Endothelial cell of umbilical vein (primary cell): ENCODE results near the gene ZNF3. TPM values are rescaled to one million over a fixed set of nuclear protein-coding genes. Genes with fewer than 3 reads are reported as not detected.

Experiments used
- BruUV-seq: library from RNA; stranded (reverse); fragments of 400-500 nt; replicated peaks from 2 replicates; lab custom pipeline; 2021; lab: Mats Ljungman, UMichigan
- CTCF ChIA-PET: fragments of 300-600, 350-600 bp; sonication (Branson Sonifier 250); formaldehyde crosslinking; loops from one replicate; lab custom pipeline; 2021; ENCODE audit warnings: antibody characterized with exemption, inconsistent platforms; lab: Charles Lee
- POLR2A ChIA-PET: fragments of 300-600, 350-600 bp; sonication (Branson Sonifier 250); formaldehyde crosslinking; loops from one replicate; lab custom pipeline; 2021; ENCODE audit warnings: antibody characterized with exemption, inconsistent platforms; lab: Charles Lee
- DNase-seq: peaks from one replicate; pipeline ENCODE4 v3.0.0-alpha.2; 2011; ENCODE audit warnings: low read depth, low spot score
- FAIRE-seq: peaks from 2 replicates; lab custom pipeline; 2011; peaks lifted over from hg19 to GRCh38; lab: Jason Lieb, UNC
- H2AFZ ChIP-seq: 2 replicates; pipeline ENCODE4 v1.6.0; 2012; ENCODE audit warnings: low read depth, low read length, control low read depth, inconsistent platforms
- H3K27ac ChIP-seq: 2 replicates; pipeline ENCODE4 v1.5.1; 2011; ENCODE audit warnings: low read depth, mild to moderate bottlenecking, control low read depth, low read length, moderate library complexity; ENCODE audit not compliant: insufficient read depth
- H3K27me3 ChIP-seq, 2 experiments: 2 replicates each; pipeline versions ENCODE4 v1.6.0 to v1.6.1; 2011; ENCODE audit warnings: low read length in 2 of 2, mixed read lengths in 1 of 2; ENCODE audit not compliant: control insufficient read depth in 2 of 2, insufficient read depth in 2 of 2
- H3K36me3 ChIP-seq, 2 experiments: 2 replicates in 1 of 2; 3 replicates in 1 of 2; pipeline ENCODE4 v1.5.1; 2011; ENCODE audit warnings: low read length in 2 of 2, mild to moderate bottlenecking in 1 of 2, moderate library complexity in 1 of 2; ENCODE audit not compliant: control insufficient read depth in 2 of 2, insufficient read depth in 2 of 2; ENCODE audit errors: extremely low read depth in 1 of 2
- H3K4me1 ChIP-seq: 3 replicates; pipeline ENCODE4 v1.5.1; 2011; ENCODE audit warnings: mild to moderate bottlenecking, low read length; ENCODE audit not compliant: control insufficient read depth, insufficient read depth; ENCODE audit errors: extremely low read depth
- H3K4me2 ChIP-seq: 2 replicates; pipeline ENCODE4 v1.6.1; 2011; ENCODE audit warnings: low read length, control low read depth, mixed read lengths; ENCODE audit not compliant: insufficient read depth
- H3K4me3 ChIP-seq, 3 experiments: fragments of 200-600 bp in 1 of 3; sonication (generic), shearing (Covaris generic) in 1 of 3; replicated peaks in 1 of 3; 2 replicates each; pipeline ENCODE4 v1.5.1; 2011 to 2016; ENCODE audit warnings: control low read depth in 3 of 3, low read length in 3 of 3, mild to moderate bottlenecking in 2 of 3, inconsistent platforms in 1 of 3, low read depth in 1 of 3, moderate library complexity in 1 of 3; ENCODE audit not compliant: insufficient read depth in 1 of 3
- H3K79me2 ChIP-seq: 2 replicates; pipeline ENCODE4 v1.6.0; 2012; ENCODE audit warnings: low read length, inconsistent platforms; ENCODE audit not compliant: control insufficient read depth, insufficient read depth
- H3K9ac ChIP-seq: replicated peaks from 2 replicates; pipeline ENCODE3; 2011; ENCODE audit warnings: low read length, control low read depth; ENCODE audit not compliant: insufficient read depth; ENCODE audit errors: extremely low read depth
- H3K9me1 ChIP-seq: replicated peaks from 3 replicates; pipeline ENCODE4 v1.6.0; 2011; ENCODE audit warnings: mild to moderate bottlenecking, low read length; ENCODE audit not compliant: control insufficient read depth, insufficient read depth; ENCODE audit errors: extremely low read depth
- H3K9me3 ChIP-seq: replicated peaks from 2 replicates; pipeline ENCODE4 v1.5.1; 2012; ENCODE audit warnings: low read length, inconsistent platforms; ENCODE audit not compliant: control insufficient read depth, insufficient read depth
- H4K20me1 ChIP-seq: replicated peaks from 2 replicates; pipeline ENCODE3; 2011; ENCODE audit warnings: mild to moderate bottlenecking, low read length; ENCODE audit not compliant: control insufficient read depth, insufficient read depth; ENCODE audit errors: extremely low read depth
- EZH2 ChIP-seq: IDR thresholded peaks from 2 replicates; pipeline ENCODE4 v1.6.1; 2012; ENCODE audit warnings: borderline replicate concordance, low read depth, mild to moderate bottlenecking, moderate library complexity, low read length, inconsistent platforms; ENCODE audit not compliant: severe bottlenecking
- FOS ChIP-seq: IDR thresholded peaks from 2 replicates; pipeline ENCODE4 v1.6.1; 2011; ENCODE audit warnings: mild to moderate bottlenecking, low read length, moderate library complexity, borderline replicate concordance; ENCODE audit not compliant: insufficient read depth
- GATA2 ChIP-seq: IDR thresholded peaks from 2 replicates; pipeline ENCODE4 v1.7.0; 2011; ENCODE audit warnings: low read depth, mild to moderate bottlenecking, moderate library complexity, mixed read lengths, low read length; ENCODE audit not compliant: insufficient read length, insufficient read depth
- JUN ChIP-seq: IDR thresholded peaks from 2 replicates; pipeline ENCODE4 v1.6.1; 2011; ENCODE audit warnings: borderline replicate concordance, low read depth; ENCODE audit not compliant: insufficient read length, insufficient read depth
- MYC ChIP-seq: IDR thresholded peaks from one replicate; pipeline ENCODE4 v1.6.1; 2011; ENCODE audit warnings: mild to moderate bottlenecking, low read depth, low read length
- POLR2A ChIP-seq: IDR thresholded peaks from 2 replicates; pipeline ENCODE4 v1.6.1; 2012; ENCODE audit warnings: low read depth, mild to moderate bottlenecking, control low read depth, low read length
- POLR2AphosphoS5 ChIP-seq: IDR thresholded peaks from 2 replicates; pipeline ENCODE4 v1.6.1; 2012; ENCODE audit warnings: low read depth, mild to moderate bottlenecking, control low read depth, low read length, moderate library complexity; ENCODE audit not compliant: insufficient read depth
- dilution Hi-C: fragments of 300-500 bp; cut with MboI; formaldehyde crosslinking; loops from one replicate; pipeline ENCODE4 v1.15.0; 2019; ENCODE audit warnings: low sequenced_read_pairs; ENCODE audit not compliant: extremely low pct_ligation_motif_present
- intact Hi-C: fragments of 100-400 bp; cut with micrococcal nuclease; formaldehyde crosslinking; loops from one replicate; pipeline ENCODE4 v1.10.0; 2022
- polyA plus RNA-seq, 4 experiments: library from polyadenylated mRNA; depleted of rRNA in 3 of 4; stranded (reverse) in 3 of 4; unstranded in 1 of 4; fragments of >200 nt; gene quantifications; 2 replicates each; pipeline versions ENCODE4 v1.2.1 to v1.2.3, GENCODE V29; 2011 to 2012; ENCODE audit warnings: missing spikeins in 1 of 4
- total RNA-seq: library from RNA; stranded (reverse); gene quantifications from 2 replicates; pipeline ENCODE4 v1.2.3, GENCODE V29; 2021
- TF ChIP-seq, protein P1 (sequence below), 2 donors: IDR thresholded peaks; 1 replicate in 1 of 2; 2 replicates in 1 of 2; pipeline ENCODE4 v1.5.1; 2011; ENCODE audit warnings: low read length in 2 of 2, mild to moderate bottlenecking in 2 of 2, moderate library complexity in 2 of 2, control low read depth in 1 of 2, inconsistent platforms in 1 of 2, low read depth in 1 of 2; ENCODE audit not compliant: insufficient read depth in 1 of 2; ENCODE audit errors: extremely low read depth in 1 of 2

ZNF3 gene
- total and polyA plus RNA-seq, 2 donors (not counting 3 experiments of a cell fraction or from before 2014, with no cell fraction given), result 21.8 to 30.9 TPM

DNA sequence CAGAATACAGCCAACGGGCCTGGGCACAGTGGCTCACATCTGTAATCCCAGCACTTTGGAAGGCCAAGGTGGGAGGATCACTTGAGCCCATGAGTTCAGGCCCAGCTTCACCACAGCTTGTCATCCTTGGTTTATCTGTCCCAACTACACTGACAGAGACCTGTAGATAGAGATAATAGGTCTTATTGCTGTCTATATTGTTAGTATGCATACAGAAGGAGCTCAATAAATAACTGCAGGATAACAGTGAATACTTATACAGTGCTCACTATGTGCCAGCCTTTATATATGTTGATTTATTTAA is 39.2 kb upstream of the ZNF3 start:
- intact Hi-C loops (loop anchor here (1.0 kb wide), 1 partner anchor 14 kb away; no protein-coding TSS in a partner anchor), dilution Hi-C loops (no loop called here)
- Histone ChIP-seq H3K79me2 (peaks cover 10% of the 10 kb centered on the region), H3K36me3 (peaks cover 0 to 2% of the 10 kb centered on the region in 2 experiments), H2AFZ (no peak overlapping the region), H3K4me3 (no peak overlapping the region), H3K9me3 (no peaks in the 10 kb centered on the region), H3K4me1 (peaks cover 11% of the 10 kb centered on the region), H4K20me1 (no peaks in the 10 kb centered on the region), H3K9me1 (no peaks in the 10 kb centered on the region), H3K9ac (no peak overlapping the region), H3K27me3 (no peaks in the 10 kb centered on the region), H3K27ac (no peak overlapping the region), H3K4me2 (peak overlapping the region; percentile 67)
- DNase-seq, result no peak
- no TSS peak for BruUV-seq
- ChIA-PET CTCF (interaction anchor here (1.0 to 1.6 kb wide), 3 partner anchors 10 to 127 kb away, joined by 3 to 4 read pairs (median 3); partner anchors contain the start of genes AP4M1 and MCM7), POLR2A (no interaction called here)
- TF ChIP-seq POLR2A (no peak), MYC (no peak), EZH2 (no peak), JUN (no peak), FOS (no peak), GATA2 (no peak), POLR2AphosphoS5 (no peak)
- TF ChIP-seq, protein P1, sequence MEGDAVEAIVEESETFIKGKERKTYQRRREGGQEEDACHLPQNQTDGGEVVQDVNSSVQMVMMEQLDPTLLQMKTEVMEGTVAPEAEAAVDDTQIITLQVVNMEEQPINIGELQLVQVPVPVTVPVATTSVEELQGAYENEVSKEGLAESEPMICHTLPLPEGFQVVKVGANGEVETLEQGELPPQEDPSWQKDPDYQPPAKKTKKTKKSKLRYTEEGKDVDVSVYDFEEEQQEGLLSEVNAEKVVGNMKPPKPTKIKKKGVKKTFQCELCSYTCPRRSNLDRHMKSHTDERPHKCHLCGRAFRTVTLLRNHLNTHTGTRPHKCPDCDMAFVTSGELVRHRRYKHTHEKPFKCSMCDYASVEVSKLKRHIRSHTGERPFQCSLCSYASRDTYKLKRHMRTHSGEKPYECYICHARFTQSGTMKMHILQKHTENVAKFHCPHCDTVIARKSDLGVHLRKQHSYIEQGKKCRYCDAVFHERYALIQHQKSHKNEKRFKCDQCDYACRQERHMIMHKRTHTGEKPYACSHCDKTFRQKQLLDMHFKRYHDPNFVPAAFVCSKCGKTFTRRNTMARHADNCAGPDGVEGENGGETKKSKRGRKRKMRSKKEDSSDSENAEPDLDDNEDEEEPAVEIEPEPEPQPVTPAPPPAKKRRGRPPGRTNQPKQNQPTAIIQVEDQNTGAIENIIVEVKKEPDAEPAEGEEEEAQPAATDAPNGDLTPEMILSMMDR (IDR thresholded peaks at IDR 0.05; ENCODE audit: extremely low read depth in 1 of 2, insufficient read depth in 1 of 2, low read depth in 1 of 2, low read length in 2 of 2), result no peak
- no peak for FAIRE-seq
